Kidney glomerular epithelial cell (primary cell): ENCODE measurements around the gene AATK.
A peak's percentile ranks its signal among the peaks of the same experiment; 100 is the strongest.

ENCODE experiments used
- DNase-seq: peaks from one replicate; lab custom pipeline; 2025; lab: John Stamatoyannopoulos, UW

The AATK gene

GRCh38 chr17:81143717-81144422 lies 22.2 kb downstream of the AATK start:
- no peak for DNase-seq

- DNase-seq = no peak
These were observed 22.9 kb downstream of the AATK start for GRCh38 chr17:81143200-81143527.

GRCh38 chr17:81142301-81143199 lies 23.5 kb downstream of the AATK start:
- DNase-seq = peak; percentile 16

GRCh38 chr17:81140695-81141094 lies 25.3 kb downstream of the AATK start:
- DNase-seq = no peak

GRCh38 chr17:81140018-81140417 lies 26.0 kb downstream of the AATK start:
- DNase-seq = no peak

DNA sequence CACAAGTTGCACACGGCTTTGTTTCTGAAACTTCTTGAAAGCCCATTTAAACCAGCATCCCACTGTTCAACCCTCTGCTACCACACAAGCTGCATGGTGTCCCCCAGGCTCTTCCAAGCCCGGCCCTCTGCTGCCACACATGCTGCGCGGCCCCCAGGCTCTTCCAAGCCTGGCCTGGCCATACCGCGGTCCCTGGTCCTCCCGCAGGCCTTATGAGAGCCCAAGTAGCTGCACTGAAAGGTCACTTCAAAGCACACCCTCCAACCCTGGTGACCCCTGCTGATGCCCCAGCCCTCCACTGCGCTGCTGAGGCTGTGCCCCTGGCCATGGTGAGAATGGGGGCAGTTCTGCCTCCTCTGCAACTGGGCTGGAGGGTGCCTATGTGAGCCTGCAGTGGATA lies 26.6 kb downstream of the AATK start:
- no peak for DNase-seq

GRCh38 chr17:81138500-81138899 lies 27.5 kb downstream of the AATK start:
- no peak for DNase-seq

DNA sequence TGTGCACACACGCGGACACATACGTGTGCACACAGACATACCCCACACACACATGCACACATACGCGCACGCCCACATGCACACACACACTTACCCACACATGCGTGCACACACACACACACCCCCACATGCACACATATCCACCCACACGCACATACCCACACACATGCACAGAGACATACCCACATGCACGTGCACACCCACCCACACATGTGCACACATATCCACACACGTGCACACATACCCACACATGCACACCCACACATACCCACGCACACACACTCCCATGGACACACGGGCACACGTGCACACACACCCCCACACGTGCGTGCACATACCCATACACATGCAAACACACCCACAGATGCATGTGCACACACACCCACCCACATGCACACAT lies 27.9 kb downstream of the AATK start:
- DNase-seq = no peak

GRCh38 chr17:81137248-81137647 lies 28.8 kb downstream of the AATK start:
- DNase-seq = no peak

- DNase-seq = no peak
These were observed 29.7 kb downstream of the AATK start for GRCh38 chr17:81136366-81136765.

GRCh38 chr17:81135505-81136278 lies 30.3 kb downstream of the AATK start:
- no peak for DNase-seq

DNA sequence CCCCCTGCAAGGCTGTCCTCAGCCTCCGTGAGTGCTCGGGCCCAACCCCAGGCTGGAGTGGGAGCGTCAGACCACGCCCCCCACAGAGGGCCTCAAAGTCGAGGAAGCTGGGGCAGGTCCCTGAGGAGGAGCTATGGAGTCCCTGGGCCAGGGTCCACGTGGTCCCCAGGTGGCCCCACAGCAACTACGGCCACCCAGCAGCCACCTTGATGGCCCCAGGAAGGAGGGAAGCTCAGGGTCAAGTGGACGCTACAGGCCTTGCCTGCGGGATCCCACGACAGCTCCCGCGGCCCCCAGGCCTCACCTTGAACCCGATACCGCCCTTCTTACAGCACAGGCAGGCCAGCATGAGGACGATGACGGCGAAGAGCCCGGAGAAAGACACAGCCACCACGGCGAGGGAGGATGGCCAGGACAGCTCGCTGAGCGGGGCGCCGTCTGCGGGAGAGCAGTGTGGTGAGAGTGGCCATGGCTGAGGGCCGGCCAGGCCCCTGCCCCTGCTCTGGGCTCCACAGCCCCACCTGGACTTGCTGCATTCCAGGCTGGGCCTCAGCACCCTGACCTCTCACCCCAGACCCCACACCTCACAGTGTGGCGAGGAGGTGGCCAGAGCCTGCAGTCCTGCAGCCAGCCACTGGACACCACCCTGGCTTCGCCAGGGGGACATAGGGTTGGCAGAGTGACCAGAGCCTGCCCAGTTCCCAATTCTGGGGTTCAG lies 31.8 kb downstream of the AATK start:
- no peak for DNase-seq

DNA sequence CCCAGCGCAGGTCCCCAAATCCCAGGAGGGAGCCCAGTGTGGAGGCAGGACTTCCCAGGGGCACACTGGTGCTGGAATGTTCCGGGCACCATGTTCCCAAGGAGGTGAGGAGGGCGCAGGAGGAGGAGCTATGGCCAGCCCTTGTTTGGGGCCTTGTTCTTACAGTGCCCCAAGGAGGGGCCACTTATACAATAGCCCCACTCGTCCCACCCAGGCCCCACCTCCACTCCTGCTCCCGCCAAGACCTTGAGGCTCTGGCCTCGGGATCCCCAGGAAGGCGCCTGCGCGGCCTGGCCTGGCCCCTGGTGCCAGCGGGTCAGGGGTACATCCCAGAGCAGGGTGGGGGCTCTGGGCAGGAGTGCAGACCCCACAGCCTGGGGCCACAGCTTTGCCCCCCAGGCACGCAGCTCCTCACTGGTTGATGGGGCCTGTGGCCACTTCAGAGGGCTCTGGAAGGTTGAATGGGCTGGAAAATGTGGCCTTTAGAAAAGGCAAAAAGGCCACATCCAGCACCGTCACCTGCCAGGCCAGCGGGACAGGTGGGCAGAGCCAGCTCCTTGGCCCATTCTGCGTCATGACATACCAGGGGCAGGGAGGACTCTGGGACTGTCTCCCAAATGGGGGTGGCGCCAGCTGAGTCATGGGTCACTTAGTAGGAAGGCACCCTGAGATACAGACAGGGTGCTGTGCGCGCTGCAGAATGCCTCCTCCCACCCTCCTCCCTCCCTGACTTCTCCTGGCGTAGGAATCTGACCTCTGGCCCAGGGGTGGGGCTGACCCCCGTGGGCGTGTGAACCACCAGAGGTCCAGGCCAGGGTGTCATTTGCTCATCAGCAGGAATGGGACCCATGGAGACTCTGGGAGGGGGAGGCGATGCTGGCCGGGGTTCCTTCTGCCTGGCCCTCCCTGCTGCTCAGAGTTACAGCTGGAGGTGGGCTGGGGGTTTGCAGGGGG lies 33.0 kb downstream of the AATK start:
- DNase-seq = no peak

GRCh38 chr17:81132197-81132540 lies 33.9 kb downstream of the AATK start:
- DNase-seq = no peak

DNA sequence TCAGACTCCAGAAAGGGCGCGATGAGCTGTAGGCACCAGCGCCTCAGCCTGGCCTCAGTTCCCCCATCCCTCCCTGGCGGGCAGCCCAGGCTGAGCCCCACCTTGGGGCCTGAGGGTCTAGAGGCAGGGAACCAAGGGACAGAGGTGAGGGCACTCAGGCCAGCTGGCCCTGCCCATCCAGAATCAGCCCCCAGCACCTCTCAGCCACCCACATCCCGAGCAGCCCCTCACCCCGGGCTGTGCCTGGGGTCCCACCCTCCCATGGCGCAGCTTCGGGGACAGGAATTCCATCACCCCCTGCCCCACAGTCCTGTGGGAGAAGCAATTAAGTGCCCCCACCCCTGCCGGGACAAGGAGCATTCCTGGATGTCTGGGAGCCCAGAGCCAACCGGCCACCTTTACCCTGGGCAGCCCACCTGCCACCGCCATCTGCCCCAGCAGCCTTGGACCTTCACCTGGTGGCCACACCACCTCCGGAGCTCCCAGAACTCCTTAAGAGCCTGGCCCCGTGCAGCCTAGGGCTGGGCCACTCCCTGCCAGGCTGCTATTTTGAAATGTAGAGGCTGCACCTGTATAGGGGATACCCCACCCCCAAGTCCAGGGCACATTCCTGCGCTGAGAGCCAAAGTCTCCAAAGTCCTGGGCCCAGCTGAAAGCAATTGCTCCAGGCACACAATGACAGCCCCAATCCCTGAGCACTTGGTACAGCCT lies 34.4 kb downstream of the AATK start:
- DNase-seq = no peak

DNA sequence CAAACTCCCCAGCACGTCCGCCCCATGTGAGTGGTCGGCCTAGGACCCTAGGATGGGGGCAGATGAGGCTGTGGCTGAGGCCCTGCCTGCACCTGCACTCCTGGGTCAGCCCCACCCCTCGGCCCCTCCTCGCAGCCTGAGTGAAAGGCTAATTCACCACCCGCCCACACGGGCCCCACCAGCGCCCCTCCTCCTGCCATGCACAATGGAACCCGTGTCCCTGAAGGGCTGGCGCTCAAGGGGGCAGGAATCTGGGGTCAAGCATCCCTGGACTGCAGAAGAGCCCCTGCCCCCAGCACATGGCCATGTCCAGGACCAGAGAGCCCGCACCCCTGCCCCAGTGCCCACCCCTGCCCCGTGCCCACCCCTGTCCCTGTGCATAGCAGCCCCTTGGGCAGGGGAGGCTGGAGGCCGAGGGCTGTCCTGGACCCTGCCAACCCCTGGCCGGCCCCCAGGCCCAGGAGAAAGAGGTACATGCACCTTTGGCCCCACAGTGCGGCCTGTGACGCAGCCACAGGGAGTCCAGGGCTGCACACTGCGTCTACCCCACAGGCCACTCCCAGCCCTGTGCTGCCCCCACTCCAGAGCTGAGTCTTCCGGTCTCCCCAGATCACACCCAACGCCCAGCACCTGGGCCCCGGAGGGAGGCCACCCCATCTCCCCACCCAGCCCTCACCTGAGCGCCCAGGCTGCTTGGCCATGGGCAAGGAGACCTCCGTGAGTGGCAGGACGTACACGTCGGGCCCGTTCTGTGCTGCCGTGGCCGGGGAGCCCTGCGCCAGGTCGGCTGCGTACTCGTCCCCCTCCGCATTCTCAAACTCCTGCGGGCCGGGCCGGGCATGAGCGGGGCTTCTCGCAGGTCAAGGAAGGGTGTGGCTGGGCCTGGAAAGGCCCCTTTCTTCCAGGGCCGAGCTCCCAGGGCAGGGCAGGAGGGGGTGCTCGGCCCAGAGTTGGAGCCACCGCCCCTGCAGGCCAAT lies 35.3 kb downstream of the AATK start:
- DNase-seq = no peak

DNA sequence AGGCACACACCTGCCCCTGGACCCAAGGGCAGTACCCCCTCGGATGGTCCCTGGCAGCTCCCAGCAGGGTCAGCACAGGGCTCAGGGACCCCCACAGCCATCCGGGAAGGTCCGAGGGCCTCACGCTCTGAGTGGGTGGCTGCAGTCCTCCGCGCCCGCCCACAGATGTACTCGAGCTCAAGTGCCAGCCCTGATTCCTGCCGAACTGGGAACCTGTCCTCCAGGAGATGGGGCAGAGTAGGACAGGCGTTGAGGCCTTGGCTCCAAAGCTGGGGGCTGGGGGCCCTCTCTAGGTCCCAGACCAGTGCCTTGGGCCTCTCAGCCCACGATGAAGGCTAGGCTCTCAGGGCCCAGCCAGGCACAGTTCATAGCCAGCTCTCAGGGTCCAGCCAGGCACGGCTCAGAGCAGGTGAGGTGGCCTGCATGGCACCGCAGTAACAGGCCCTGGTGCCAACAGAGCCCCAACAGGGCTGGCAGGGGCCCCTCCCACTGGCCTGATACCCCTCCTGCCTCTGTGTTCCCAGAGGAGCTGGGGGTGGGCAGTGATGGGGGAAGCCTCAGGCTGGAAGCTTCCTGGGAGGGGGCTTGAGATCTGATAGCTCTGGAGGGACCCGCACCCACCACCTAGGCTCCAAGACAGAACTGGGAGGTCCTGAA lies 36.2 kb downstream of the AATK start:
- DNase-seq = no peak

DNA sequence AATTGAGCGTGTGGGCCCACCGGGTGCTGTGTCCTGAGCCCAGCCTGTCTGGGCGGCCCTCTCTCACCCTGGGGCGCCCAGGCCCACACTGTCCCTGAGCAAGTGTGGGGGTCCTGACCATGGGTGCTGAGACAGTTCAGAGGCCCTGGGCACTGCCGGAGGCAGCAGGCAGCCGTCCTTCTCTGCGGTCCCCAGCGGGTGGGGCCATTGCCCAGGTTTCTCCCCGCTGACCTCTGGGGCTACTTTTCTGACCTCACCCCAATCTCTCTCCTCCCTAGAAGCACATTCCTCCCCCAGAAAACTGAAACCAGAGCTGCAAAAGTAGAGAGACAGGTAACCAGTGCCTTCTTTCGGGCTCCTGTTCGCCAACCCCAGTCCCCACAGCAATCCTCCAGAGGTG lies 36.7 kb downstream of the AATK start:
- DNase-seq = no peak

DNA sequence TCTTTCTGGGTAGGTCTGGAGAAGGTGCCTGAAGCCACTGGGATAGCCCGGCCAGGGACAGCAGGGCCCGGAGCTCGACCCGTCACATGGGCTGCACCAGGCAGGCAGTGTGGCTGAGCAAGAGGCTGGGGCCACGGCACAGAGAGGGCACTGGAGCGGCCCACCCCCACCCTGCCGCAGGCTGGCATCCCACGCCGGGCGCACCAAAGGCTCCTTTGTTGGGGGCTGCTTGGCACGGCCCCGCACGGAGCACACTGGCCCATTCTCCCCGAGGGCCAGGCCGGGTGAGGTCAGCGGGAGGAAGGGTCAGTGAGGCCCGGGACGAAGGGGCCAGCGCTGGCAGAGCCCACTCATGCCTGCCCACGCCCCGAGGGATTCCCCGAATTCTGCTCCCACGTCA lies 37.2 kb downstream of the AATK start:
- no peak for DNase-seq
